ENCODE results near the gene CALHM6. TPM values are rescaled to one million over a fixed set of nuclear protein-coding genes. Genes with fewer than 3 reads are reported as not detected.

Gene CALHM6
- total RNA-seq, 6 donors from 2014 or later: 2.7 to 23.0 (median 7.1) TPM; not detected in 2

DNA sequence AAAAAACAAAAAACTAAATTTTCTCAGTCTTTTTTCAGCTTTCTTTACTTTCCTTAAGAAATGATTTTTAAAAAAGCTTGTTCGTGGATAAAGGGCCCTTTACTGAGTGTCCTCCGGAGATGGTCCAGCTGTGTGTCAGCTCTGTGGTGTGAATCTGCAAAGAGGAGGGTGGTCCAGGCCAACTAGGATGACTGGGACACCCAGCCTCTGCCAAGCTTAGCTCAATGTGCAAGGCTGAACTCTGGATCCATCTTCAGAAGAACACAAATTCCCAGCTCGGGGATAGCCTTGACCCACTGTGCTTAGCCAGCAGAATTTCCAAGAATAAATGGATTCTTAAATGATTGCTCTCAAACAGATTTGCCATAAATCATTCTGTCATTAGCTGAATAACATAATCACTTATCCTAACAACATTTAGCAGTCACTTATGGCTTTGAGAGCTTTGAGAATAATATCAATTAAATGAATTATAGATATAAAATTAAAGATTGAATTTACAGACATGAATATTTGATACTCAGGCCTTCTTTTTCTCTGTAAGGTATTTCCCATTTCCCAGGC is 36.0 kb downstream of the CALHM6 start:
- Histone ChIP-seq H3K27me3 (no peaks in the 10 kb centered on the region), H3K36me3 (no peaks in the 10 kb centered on the region), H3K4me1 (no peaks in the 10 kb centered on the region), H3K27ac (no peak overlapping the region), H3K4me3 (no peak overlapping the region), H3K9me3 (no peaks in the 10 kb centered on the region)
- 56 to 83% methylated on average over 3 of the region's 3 CpGs for WGBS, 2 donors
- ATAC-seq (ENCODE audit: low FRiP score in 2 of 2): no peak
- peak in 1 of 2 donors; percentile 19 for TF ChIP-seq POLR2AphosphoS5 (IDR thresholded peaks at IDR 0.05)
- no peak for TF ChIP-seq POLR2A (IDR thresholded peaks at IDR 0.05)
- DNase-seq: no peak

DNA sequence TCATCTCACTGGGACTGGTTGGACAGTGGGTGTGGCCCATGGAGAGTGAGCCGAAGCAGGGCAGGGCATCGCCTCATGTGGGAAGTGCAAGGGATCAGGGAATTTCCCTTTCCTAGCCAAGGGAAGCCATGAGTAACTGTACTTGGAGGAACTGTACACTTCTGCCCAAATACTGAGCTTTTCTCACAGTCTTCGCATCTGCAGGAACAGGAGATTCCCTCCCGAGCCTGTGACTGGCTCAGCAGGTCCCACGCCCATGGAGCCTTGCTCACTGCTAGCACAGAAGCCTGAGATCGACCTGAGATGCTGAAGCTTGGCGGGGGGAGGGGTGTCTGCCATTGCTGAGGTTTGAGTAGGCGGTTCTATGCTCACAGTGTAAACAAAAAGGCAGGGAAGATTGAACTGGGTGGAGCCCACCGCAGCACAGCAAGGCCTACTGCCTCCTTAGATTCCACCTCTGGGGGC is 39.8 kb downstream of the CALHM6 start:
- H3K9me3 ChIP-seq: no peaks in the 10 kb centered on the region
- 53 to 60% methylated on average over 8 to 9 of the region's 9 CpGs for WGBS, 2 donors
- no peaks in the 10 kb centered on the region for H3K4me1 ChIP-seq
- TF ChIP-seq, protein P1, sequence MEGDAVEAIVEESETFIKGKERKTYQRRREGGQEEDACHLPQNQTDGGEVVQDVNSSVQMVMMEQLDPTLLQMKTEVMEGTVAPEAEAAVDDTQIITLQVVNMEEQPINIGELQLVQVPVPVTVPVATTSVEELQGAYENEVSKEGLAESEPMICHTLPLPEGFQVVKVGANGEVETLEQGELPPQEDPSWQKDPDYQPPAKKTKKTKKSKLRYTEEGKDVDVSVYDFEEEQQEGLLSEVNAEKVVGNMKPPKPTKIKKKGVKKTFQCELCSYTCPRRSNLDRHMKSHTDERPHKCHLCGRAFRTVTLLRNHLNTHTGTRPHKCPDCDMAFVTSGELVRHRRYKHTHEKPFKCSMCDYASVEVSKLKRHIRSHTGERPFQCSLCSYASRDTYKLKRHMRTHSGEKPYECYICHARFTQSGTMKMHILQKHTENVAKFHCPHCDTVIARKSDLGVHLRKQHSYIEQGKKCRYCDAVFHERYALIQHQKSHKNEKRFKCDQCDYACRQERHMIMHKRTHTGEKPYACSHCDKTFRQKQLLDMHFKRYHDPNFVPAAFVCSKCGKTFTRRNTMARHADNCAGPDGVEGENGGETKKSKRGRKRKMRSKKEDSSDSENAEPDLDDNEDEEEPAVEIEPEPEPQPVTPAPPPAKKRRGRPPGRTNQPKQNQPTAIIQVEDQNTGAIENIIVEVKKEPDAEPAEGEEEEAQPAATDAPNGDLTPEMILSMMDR (IDR thresholded peaks at IDR 0.05): no peak
- no peak for TF ChIP-seq EP300 (IDR thresholded peaks at IDR 0.05)
- no peak for TF ChIP-seq POLR2AphosphoS5 (IDR thresholded peaks at IDR 0.05)
- no peak for TF ChIP-seq POLR2A (IDR thresholded peaks at IDR 0.05)
- H3K27me3 ChIP-seq: no peaks in the 10 kb centered on the region
- H3K36me3 ChIP-seq: no peaks in the 10 kb centered on the region
- DNase-seq (no peak), ATAC-seq (ENCODE audit: low FRiP score in 2 of 2) (no peak)
- no peak overlapping the region for H3K4me3 ChIP-seq
- no peak overlapping the region for H3K27ac ChIP-seq

DNA sequence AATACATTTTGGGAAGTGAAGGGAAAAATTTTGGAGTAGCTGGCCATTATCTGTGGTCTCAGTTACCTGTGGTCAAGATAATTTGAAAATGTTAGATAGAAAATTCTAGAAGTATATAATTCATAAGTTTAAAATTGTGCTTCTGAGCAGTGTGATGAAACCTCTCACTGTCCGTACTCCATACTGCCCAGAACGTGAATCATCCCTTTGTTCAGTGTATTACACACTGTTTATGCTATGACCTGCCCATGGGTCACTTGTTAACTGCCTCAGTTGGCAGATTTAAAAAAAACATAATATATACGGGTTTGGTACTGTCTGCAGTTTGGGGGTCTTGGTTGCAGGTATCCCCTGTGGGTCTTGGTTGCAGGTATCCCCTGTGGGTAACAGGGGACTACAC is 46.1 kb downstream of the CALHM6 start:
- Histone ChIP-seq H3K36me3 (no peaks in the 10 kb centered on the region), H3K9me3 (no peaks in the 10 kb centered on the region), H3K27me3 (no peaks in the 10 kb centered on the region), H3K4me3 (no peak overlapping the region), H3K27ac (no peak overlapping the region), H3K4me1 (no peaks in the 10 kb centered on the region)
- no peak for TF ChIP-seq EP300 (IDR thresholded peaks at IDR 0.05)
- no peak for TF ChIP-seq POLR2AphosphoS5 (IDR thresholded peaks at IDR 0.05)
- TF ChIP-seq, protein P1 (IDR thresholded peaks at IDR 0.05): no peak
- TF ChIP-seq POLR2A (IDR thresholded peaks at IDR 0.05): no peak
- ATAC-seq (ENCODE audit: low FRiP score in 2 of 2) (no peak), DNase-seq (no peak)
- 83 to 88% methylated on average over 3 of the region's 3 CpGs for WGBS, 2 donors

DNA sequence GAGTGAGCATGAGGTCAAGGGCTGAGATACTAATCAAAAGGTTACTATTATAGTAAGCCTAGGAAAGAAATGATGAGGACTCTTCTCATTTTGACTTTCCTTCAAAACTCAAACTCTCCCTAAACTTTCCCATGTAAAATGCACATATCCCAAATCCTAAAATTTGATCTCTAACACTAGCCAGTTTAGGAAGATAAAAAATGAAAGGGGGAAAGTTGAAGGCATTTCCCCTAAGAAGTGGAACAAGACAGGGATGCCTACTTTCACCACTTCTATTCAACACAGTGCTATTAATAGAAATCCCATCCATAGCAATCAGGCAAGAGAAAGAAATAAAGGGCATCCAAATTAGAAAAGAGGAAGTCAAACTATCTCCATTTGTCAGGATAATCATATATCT is 47.4 kb downstream of the CALHM6 start:
- no peak for DNase-seq
- Histone ChIP-seq H3K9me3 (no peaks in the 10 kb centered on the region), H3K27ac (no peak overlapping the region), H3K36me3 (no peaks in the 10 kb centered on the region), H3K4me1 (peaks cover under 1 to 10% (median 4%) of the 10 kb centered on the region in 4 donors), H3K27me3 (no peaks in the 10 kb centered on the region), H3K4me3 (no peak overlapping the region)
- no peak for ATAC-seq (ENCODE audit: low FRiP score in 2 of 2)
- no peak for TF ChIP-seq POLR2AphosphoS5 (IDR thresholded peaks at IDR 0.05)
- no peak for TF ChIP-seq POLR2A (IDR thresholded peaks at IDR 0.05)
- TF ChIP-seq EP300 (IDR thresholded peaks at IDR 0.05): no peak
- TF ChIP-seq, protein P1 (IDR thresholded peaks at IDR 0.05): no peak

DNA sequence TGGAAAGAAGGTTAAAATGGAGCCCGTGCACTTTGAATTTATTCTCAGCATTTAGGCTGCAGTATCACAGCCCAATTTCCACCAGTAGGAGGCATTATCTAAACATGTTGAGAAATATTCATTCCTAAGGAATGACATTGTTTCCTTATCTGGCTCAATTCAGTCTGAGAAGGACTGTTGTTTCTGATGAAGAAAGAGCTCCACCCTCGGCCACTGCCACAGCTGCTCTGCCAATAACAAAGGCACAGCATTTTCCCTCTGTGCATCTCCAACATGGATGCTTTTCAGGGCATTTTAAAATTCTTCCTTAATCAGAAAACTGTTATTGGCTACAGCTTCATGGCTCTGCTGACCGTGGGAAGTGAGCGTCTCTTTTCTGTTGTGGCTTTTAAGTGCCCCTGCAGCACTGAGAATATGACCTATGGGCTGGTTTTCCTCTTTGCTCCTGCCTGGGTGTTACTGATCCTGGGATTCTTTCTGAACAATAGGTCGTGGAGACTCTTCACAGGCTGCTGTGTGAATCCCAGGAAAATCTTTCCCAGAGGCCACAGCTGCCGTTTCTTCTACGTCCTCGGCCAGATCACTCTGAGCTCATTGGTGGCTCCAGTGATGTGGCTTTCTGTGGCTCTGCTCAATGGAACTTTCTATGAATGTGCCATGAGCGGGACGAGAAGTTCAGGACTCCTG is 50.4 kb downstream of the CALHM6 start, which contains the start of gene CALHM5:
CALHM5 (plus strand) TSS at position 216 of the 687 bp plus-strand sequence; CDS start at position 274, 58 bp downstream.
- DNase-seq (peak in 1 of 2 donors; percentile 34), ATAC-seq (ENCODE audit: low FRiP score in 2 of 2) (peak; percentile 72 to 94)
- Histone ChIP-seq H3K27ac (peak within 1 kb of the TSS; percentile 79 to 91 (median 84)), H3K36me3 (peaks cover 0 to 6% (median 2%) of the 10 kb centered on the region in 4 donors), H3K4me3 (peak within 1 kb of the TSS; percentile 30 to 47 (median 40)), H3K27me3 (no peaks in the 10 kb centered on the region), H3K4me1 (peaks cover 6 to 17% (median 6%) of the 10 kb centered on the region in 4 donors), H3K9me3 (no peaks in the 10 kb centered on the region)
- TF ChIP-seq, protein P1 (IDR thresholded peaks at IDR 0.05): peak; percentile 60 to 76 (median 73)
- peak; percentile 33 to 50 for TF ChIP-seq POLR2AphosphoS5 (IDR thresholded peaks at IDR 0.05)
- TF ChIP-seq EP300 (IDR thresholded peaks at IDR 0.05): no peak
- WGBS, 2 donors: 43 to 46% methylated on average over 10 of the region's 10 CpGs
